ENCODE results near the gene ERBB2. TPM values are rescaled to one million over a fixed set of nuclear protein-coding genes. Genes with fewer than 3 reads are reported as not detected.
"Not testable (repeated sequence)": the region's sequence is repeated elsewhere in the genome, so short reads cannot be mapped to it uniquely, and the experiment has no call there.

The ERBB2 gene
- total RNA-seq, 3 donors from 2014 or later: 2.3 to 3.4 (median 2.9) TPM

- Mint-ChIP-seq H3K9me3 (no peaks in the 10 kb centered on the region), H3K36me3 (ENCODE audit: insufficient read depth) (peaks cover 5% of the 10 kb centered on the region), H3K4me3 (peak overlapping the region; percentile 79), H3K27me3 (ENCODE audit: low read depth) (no peaks in the 10 kb centered on the region), H3K4me1 (ENCODE audit: low read depth) (peaks cover 61% of the 10 kb centered on the region)
- DNase-seq (peak; percentile 92), ATAC-seq (peak; percentile 74 to 78)
Measured at GRCh38 chr17:39754161-39754957, 54.5 kb downstream of the ERBB2 start.

GRCh38 chr17:39754958-39755553 is 55.2 kb downstream of the ERBB2 start:
- DNase-seq: no peak
- Mint-ChIP-seq H3K9me3 (no peaks in the 10 kb centered on the region), H3K27me3 (ENCODE audit: low read depth) (no peaks in the 10 kb centered on the region), H3K4me1 (ENCODE audit: low read depth) (peaks cover 67% of the 10 kb centered on the region), H3K4me3 (peak overlapping the region; percentile 45), H3K36me3 (ENCODE audit: insufficient read depth) (peaks cover 5% of the 10 kb centered on the region)
- no peak for ATAC-seq

- peaks cover 70% of the 10 kb centered on the region for H3K4me1 Mint-ChIP-seq (ENCODE audit: low read depth)
- H3K4me3 Mint-ChIP-seq: peak overlapping the region; percentile 45
- DNase-seq (peak; percentile 48), ATAC-seq (peak in 1 of 2 donors; percentile 0)
- H3K27me3 Mint-ChIP-seq (ENCODE audit: low read depth): no peaks in the 10 kb centered on the region
- H3K36me3 Mint-ChIP-seq (ENCODE audit: insufficient read depth): peaks cover 5% of the 10 kb centered on the region
- H3K9me3 Mint-ChIP-seq: no peaks in the 10 kb centered on the region
Measured at GRCh38 chr17:39755554-39756379, 55.9 kb downstream of the ERBB2 start.

- Mint-ChIP-seq H3K9me3 (no peaks in the 10 kb centered on the region), H3K4me1 (ENCODE audit: low read depth) (peaks cover 75% of the 10 kb centered on the region), H3K27me3 (ENCODE audit: low read depth) (no peaks in the 10 kb centered on the region), H3K4me3 (peak overlapping the region; percentile 45), H3K36me3 (ENCODE audit: insufficient read depth) (peaks cover 10% of the 10 kb centered on the region)
- DNase-seq (no peak), ATAC-seq (no peak)
Measured at GRCh38 chr17:39756380-39757079, 56.7 kb downstream of the ERBB2 start.

GRCh38 chr17:39757176-39757662 is 57.4 kb downstream of the ERBB2 start:
- peaks cover 11% of the 10 kb centered on the region for H3K36me3 Mint-ChIP-seq (ENCODE audit: insufficient read depth)
- H3K27me3 Mint-ChIP-seq (ENCODE audit: low read depth): no peaks in the 10 kb centered on the region
- no peak for ATAC-seq
- peaks cover 73% of the 10 kb centered on the region for H3K4me1 Mint-ChIP-seq (ENCODE audit: low read depth)
- H3K4me3 Mint-ChIP-seq: no peak overlapping the region
- no peaks in the 10 kb centered on the region for H3K9me3 Mint-ChIP-seq
- DNase-seq: no peak

- Mint-ChIP-seq H3K9me3 (no peaks in the 10 kb centered on the region), H3K27me3 (ENCODE audit: low read depth) (no peaks in the 10 kb centered on the region), H3K36me3 (ENCODE audit: insufficient read depth) (peaks cover 19% of the 10 kb centered on the region), H3K4me3 (peak overlapping the region; percentile 32), H3K4me1 (ENCODE audit: low read depth) (peaks cover 75% of the 10 kb centered on the region)
- DNase-seq (peak; percentile 50), ATAC-seq (peak; percentile 23 to 27)
Measured at GRCh38 chr17:39757931-39758873, 58.3 kb downstream of the ERBB2 start.

- Mint-ChIP-seq H3K36me3 (ENCODE audit: insufficient read depth) (peaks cover 22% of the 10 kb centered on the region), H3K4me1 (ENCODE audit: low read depth) (peaks cover 74% of the 10 kb centered on the region), H3K9me3 (no peaks in the 10 kb centered on the region), H3K4me3 (no peak overlapping the region), H3K27me3 (ENCODE audit: low read depth) (no peaks in the 10 kb centered on the region)
- ATAC-seq (no peak), DNase-seq (no peak)
Measured at GRCh38 chr17:39759204-39759603, 59.3 kb downstream of the ERBB2 start.

GRCh38 chr17:39761861-39762496 is 62.1 kb downstream of the ERBB2 start:
- no peaks in the 10 kb centered on the region for H3K9me3 Mint-ChIP-seq

GRCh38 chr17:39763051-39763820 is 63.4 kb downstream of the ERBB2 start:
- H3K36me3 Mint-ChIP-seq (ENCODE audit: insufficient read depth): peaks cover 55% of the 10 kb centered on the region
- H3K27me3 Mint-ChIP-seq (ENCODE audit: low read depth): no peaks in the 10 kb centered on the region
- no peak overlapping the region for H3K4me3 Mint-ChIP-seq
- peaks cover 77% of the 10 kb centered on the region for H3K4me1 Mint-ChIP-seq (ENCODE audit: low read depth)
- DNase-seq: no peak
- no peak for ATAC-seq
- H3K9me3 Mint-ChIP-seq: no peaks in the 10 kb centered on the region

More at GRCh38 chr17:39761861-39762496, 62.1 kb downstream of the ERBB2 start:
- Mint-ChIP-seq H3K4me3 (no peak overlapping the region), H3K27me3 (ENCODE audit: low read depth) (no peaks in the 10 kb centered on the region), H3K4me1 (ENCODE audit: low read depth) (peaks cover 77% of the 10 kb centered on the region), H3K36me3 (ENCODE audit: insufficient read depth) (peaks cover 46% of the 10 kb centered on the region)
- ATAC-seq (peak in 1 of 2 donors; percentile 17), DNase-seq (no peak)

- peaks cover 77% of the 10 kb centered on the region for H3K4me1 Mint-ChIP-seq (ENCODE audit: low read depth)
- DNase-seq; H3K27me3 Mint-ChIP-seq (ENCODE audit: low read depth); ATAC-seq; H3K9me3 Mint-ChIP-seq; H3K4me3 Mint-ChIP-seq: not testable (repeated sequence)
- H3K36me3 Mint-ChIP-seq (ENCODE audit: insufficient read depth): peaks cover 58% of the 10 kb centered on the region
Measured at GRCh38 chr17:39764171-39764570, 64.3 kb downstream of the ERBB2 start.

- no peak for DNase-seq
- Mint-ChIP-seq H3K9me3 (no peaks in the 10 kb centered on the region), H3K4me3 (no peak overlapping the region), H3K36me3 (ENCODE audit: insufficient read depth) (peaks cover 59% of the 10 kb centered on the region), H3K27me3 (ENCODE audit: low read depth) (no peaks in the 10 kb centered on the region), H3K4me1 (ENCODE audit: low read depth) (peaks cover 78% of the 10 kb centered on the region)
- no peak for ATAC-seq
Measured at GRCh38 chr17:39765175-39765574, 65.3 kb downstream of the ERBB2 start.

GRCh38 chr17:39765766-39766165 is 65.9 kb downstream of the ERBB2 start:
- H3K36me3 Mint-ChIP-seq (ENCODE audit: insufficient read depth): peaks cover 59% of the 10 kb centered on the region
- no peak for DNase-seq
- peaks cover 82% of the 10 kb centered on the region for H3K4me1 Mint-ChIP-seq (ENCODE audit: low read depth)
- H3K9me3 Mint-ChIP-seq: no peaks in the 10 kb centered on the region
- ATAC-seq: no peak
- H3K4me3 Mint-ChIP-seq: no peak overlapping the region
- H3K27me3 Mint-ChIP-seq (ENCODE audit: low read depth): no peaks in the 10 kb centered on the region
